ENCODE measurements around the gene NOP16.

DNA sequence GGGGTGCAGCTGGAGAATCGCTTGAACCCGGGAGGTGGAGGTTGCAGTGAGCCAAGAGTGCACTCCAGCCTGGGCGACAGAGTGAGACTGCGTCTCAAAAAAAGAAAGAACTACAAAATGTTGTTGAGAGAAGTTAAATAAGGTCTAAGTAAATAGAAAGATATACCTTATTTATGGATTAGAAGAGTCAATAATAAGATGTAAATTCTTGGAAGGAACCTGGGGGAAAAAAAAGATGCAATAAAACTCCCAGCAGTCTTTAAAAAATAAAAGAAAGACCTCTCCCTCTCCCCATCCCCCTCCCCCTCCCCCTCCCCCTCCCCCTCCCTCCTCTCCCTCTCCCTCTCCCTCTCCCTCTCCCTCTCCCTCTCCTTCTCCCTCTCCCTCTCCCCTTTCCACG is 44.3 kb upstream of the NOP16 start:
- TF ChIP-seq, protein P1, sequence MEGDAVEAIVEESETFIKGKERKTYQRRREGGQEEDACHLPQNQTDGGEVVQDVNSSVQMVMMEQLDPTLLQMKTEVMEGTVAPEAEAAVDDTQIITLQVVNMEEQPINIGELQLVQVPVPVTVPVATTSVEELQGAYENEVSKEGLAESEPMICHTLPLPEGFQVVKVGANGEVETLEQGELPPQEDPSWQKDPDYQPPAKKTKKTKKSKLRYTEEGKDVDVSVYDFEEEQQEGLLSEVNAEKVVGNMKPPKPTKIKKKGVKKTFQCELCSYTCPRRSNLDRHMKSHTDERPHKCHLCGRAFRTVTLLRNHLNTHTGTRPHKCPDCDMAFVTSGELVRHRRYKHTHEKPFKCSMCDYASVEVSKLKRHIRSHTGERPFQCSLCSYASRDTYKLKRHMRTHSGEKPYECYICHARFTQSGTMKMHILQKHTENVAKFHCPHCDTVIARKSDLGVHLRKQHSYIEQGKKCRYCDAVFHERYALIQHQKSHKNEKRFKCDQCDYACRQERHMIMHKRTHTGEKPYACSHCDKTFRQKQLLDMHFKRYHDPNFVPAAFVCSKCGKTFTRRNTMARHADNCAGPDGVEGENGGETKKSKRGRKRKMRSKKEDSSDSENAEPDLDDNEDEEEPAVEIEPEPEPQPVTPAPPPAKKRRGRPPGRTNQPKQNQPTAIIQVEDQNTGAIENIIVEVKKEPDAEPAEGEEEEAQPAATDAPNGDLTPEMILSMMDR (IDR thresholded peaks at IDR 0.05; ENCODE audit: insufficient read depth, low read depth, low read length) = no peak
- no peak for TF ChIP-seq EZH2 (IDR thresholded peaks at IDR 0.05; ENCODE audit: insufficient read depth, low read length)
